Mammary epithelial cell (primary cell): Measurements from ENCODE around the gene MAP3K5.

Source experiments
- EZH2 ChIP-seq: IDR thresholded peaks from 2 replicates; pipeline ENCODE4 v1.6.1; 2012; ENCODE audit warnings: low read length, inconsistent platforms, borderline replicate concordance
- TF ChIP-seq, protein P1 (sequence below), 2 donors: IDR thresholded peaks in 1 of 2; conservative IDR thresholded peaks in 1 of 2; 2 replicates each; pipeline ENCODE4 v1.5.1; 2011 to 2012; ENCODE audit warnings: inconsistent platforms in 2 of 2, low read length in 2 of 2, mild to moderate bottlenecking in 2 of 2, control low read depth in 1 of 2, low read depth in 1 of 2; ENCODE audit not compliant: insufficient read depth in 1 of 2; ENCODE audit errors: extremely low read depth in 1 of 2

DNA sequence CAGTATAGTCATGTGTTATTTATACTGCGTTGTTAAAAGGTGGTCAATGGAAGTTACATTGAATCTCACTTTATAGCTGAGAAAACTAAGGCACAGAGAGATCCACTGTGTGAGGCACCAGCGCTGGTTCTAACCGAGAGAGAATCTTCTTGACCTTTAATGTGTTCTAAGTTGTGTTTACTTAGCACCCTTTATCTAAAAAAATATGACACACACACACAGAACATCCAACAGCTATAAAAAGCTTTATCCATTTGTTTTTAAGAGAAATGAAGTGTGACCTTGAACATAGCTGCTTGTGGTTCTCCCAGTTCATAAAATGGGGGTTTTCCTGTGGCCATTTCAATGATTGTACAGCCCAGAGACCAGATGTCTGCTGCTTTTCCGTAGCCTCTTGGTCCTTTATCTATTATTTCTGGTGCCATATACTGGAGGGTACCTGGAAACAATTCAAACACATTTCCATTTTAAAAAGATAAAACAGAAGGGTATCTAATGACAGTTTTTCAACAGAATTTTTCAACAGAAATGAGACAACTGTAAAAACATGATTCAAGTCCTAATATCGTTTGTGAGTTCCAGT, 187.3 kb downstream of the MAP3K5 start:
- TF ChIP-seq, protein P1, sequence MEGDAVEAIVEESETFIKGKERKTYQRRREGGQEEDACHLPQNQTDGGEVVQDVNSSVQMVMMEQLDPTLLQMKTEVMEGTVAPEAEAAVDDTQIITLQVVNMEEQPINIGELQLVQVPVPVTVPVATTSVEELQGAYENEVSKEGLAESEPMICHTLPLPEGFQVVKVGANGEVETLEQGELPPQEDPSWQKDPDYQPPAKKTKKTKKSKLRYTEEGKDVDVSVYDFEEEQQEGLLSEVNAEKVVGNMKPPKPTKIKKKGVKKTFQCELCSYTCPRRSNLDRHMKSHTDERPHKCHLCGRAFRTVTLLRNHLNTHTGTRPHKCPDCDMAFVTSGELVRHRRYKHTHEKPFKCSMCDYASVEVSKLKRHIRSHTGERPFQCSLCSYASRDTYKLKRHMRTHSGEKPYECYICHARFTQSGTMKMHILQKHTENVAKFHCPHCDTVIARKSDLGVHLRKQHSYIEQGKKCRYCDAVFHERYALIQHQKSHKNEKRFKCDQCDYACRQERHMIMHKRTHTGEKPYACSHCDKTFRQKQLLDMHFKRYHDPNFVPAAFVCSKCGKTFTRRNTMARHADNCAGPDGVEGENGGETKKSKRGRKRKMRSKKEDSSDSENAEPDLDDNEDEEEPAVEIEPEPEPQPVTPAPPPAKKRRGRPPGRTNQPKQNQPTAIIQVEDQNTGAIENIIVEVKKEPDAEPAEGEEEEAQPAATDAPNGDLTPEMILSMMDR (conservative IDR thresholded peaks at IDR 0.05 in 1 of 2, IDR thresholded peaks at IDR 0.05 in 1 of 2; ENCODE audit: extremely low read depth in 1 of 2, insufficient read depth in 1 of 2, low read depth in 1 of 2, low read length in 2 of 2): no peak
- TF ChIP-seq EZH2: no peak
